ENCODE data around the gene SBNO1. TPM values are rescaled to one million over a fixed set of nuclear protein-coding genes. Genes with fewer than 3 reads are reported as not detected.

SBNO1 gene
- total and polyA plus RNA-seq, 2 donors (not counting 1 experiment from before 2014, with no cell fraction given), result 5.9 to 47.5 TPM

GRCh38 chr12:123336530-123336929 lies 28.1 kb downstream of the SBNO1 start:
- no peak overlapping the region for H3K27ac ChIP-seq (ENCODE audit: low read length in 2 of 2)
- H3K9me3 Mint-ChIP-seq (ENCODE audit: insufficient read depth), result no peaks in the 10 kb centered on the region
- H3K4me3 Mint-ChIP-seq, result no peak overlapping the region
- peak overlapping the region; percentile 5 for H3K27ac Mint-ChIP-seq
- no peak overlapping the region for H2AFZ ChIP-seq (ENCODE audit: insufficient read depth, low read depth, low read length, poor library complexity, severe bottlenecking)
- peaks cover 5% of the 10 kb centered on the region for H3K4me1 Mint-ChIP-seq
- H3K4me3 ChIP-seq (ENCODE audit: control extremely low read depth in 1 of 5, extremely low read depth in 1 of 5, insufficient read depth in 1 of 5, low read depth in 2 of 5, low read length in 4 of 5), result no peak overlapping the region
- H3K36me3 ChIP-seq (replicated peaks in 1 of 2; ENCODE audit: control extremely low read depth in 1 of 2, control insufficient read depth in 1 of 2, extremely low read depth in 1 of 2, insufficient read depth in 2 of 2, low read length in 1 of 2), result peaks cover 3 to 59% of the 10 kb centered on the region in 2 experiments
- CTCF ChIA-PET, result no interaction called here
- H4K20me1 ChIP-seq (ENCODE audit: control insufficient read depth, insufficient read depth, low read length, poor library complexity, severe bottlenecking), result peaks cover 25% of the 10 kb centered on the region
- no peaks in the 10 kb centered on the region for H3K27me3 Mint-ChIP-seq
- H3K27me3 ChIP-seq (replicated peaks in 1 of 4; ENCODE audit: control extremely low read depth in 1 of 4, control insufficient read depth in 3 of 4, insufficient read depth in 4 of 4, low read length in 3 of 4), result no peaks in the 10 kb centered on the region
- DNase-seq (no peak), ATAC-seq (ENCODE audit: low read depth) (no peak)
- TF ChIP-seq CTCF (IDR thresholded peaks at IDR 0.05), result no peak
- no peak overlapping the region for H3K4me2 ChIP-seq (replicated peaks; ENCODE audit: low read depth, low read length, poor library complexity, severe bottlenecking)
- WGBS (ENCODE audit: insufficient coverage), result 96% methylated on average over 8 of the region's 8 CpGs
- H3K9ac ChIP-seq (ENCODE audit: low read length), result no peak overlapping the region
- no peaks in the 10 kb centered on the region for H3K4me1 ChIP-seq (ENCODE audit: control insufficient read depth in 2 of 2, insufficient read depth in 2 of 2, low read length in 2 of 2)
- intact Hi-C loops (cut with micrococcal nuclease), result no loop called here
- H3K9me3 ChIP-seq (ENCODE audit: control extremely low read depth in 1 of 3, control insufficient read depth in 2 of 3, insufficient read depth in 1 of 3, low read length in 2 of 3), result no peaks in the 10 kb centered on the region
- POLR2A ChIA-PET, result no interaction called here
- H3K79me2 ChIP-seq (ENCODE audit: control insufficient read depth, insufficient read depth, low read length), result peaks cover 33% of the 10 kb centered on the region

GRCh38 chr12:123335490-123335889 lies 29.2 kb downstream of the SBNO1 start:
- Mint-ChIP-seq H3K27me3 (no peaks in the 10 kb centered on the region), H3K27ac (no peak overlapping the region), H3K4me3 (no peak overlapping the region), H3K4me1 (peaks cover 5% of the 10 kb centered on the region), H3K9me3 (ENCODE audit: insufficient read depth) (no peaks in the 10 kb centered on the region)
- H3K4me2 ChIP-seq (replicated peaks; ENCODE audit: low read depth, low read length, poor library complexity, severe bottlenecking), result no peak overlapping the region
- WGBS (ENCODE audit: insufficient coverage), result no CpG with 5 or more reads among the region's 3 CpGs
- H3K4me1 ChIP-seq (ENCODE audit: control insufficient read depth in 2 of 2, insufficient read depth in 2 of 2, low read length in 2 of 2), result no peaks in the 10 kb centered on the region
- H3K36me3 ChIP-seq (replicated peaks in 1 of 2; ENCODE audit: control extremely low read depth in 1 of 2, control insufficient read depth in 1 of 2, extremely low read depth in 1 of 2, insufficient read depth in 2 of 2, low read length in 1 of 2), result peaks cover 3 to 59% of the 10 kb centered on the region in 2 experiments
- ATAC-seq (ENCODE audit: low read depth) (no peak), DNase-seq (no peak)
- POLR2A ChIA-PET, result no interaction called here
- intact Hi-C loops (cut with micrococcal nuclease), result no loop called here
- TF ChIP-seq EZH2 (IDR thresholded peaks at IDR 0.05; ENCODE audit: borderline replicate concordance, insufficient read depth, low read depth, low read length, poor library complexity, severe bottlenecking) (no peak), CTCF (IDR thresholded peaks at IDR 0.05) (no peak)
- H3K27me3 ChIP-seq (replicated peaks in 1 of 4; ENCODE audit: control extremely low read depth in 1 of 4, control insufficient read depth in 3 of 4, insufficient read depth in 4 of 4, low read length in 3 of 4), result no peaks in the 10 kb centered on the region
- peaks cover 17% of the 10 kb centered on the region for H4K20me1 ChIP-seq (ENCODE audit: control insufficient read depth, insufficient read depth, low read length, poor library complexity, severe bottlenecking)
- peaks cover 28% of the 10 kb centered on the region for H3K79me2 ChIP-seq (ENCODE audit: control insufficient read depth, insufficient read depth, low read length)
- H3K27ac ChIP-seq (ENCODE audit: low read length in 2 of 2), result no peak overlapping the region
- H3K9me3 ChIP-seq (ENCODE audit: control extremely low read depth in 1 of 3, control insufficient read depth in 2 of 3, insufficient read depth in 1 of 3, low read length in 2 of 3), result no peaks in the 10 kb centered on the region
- H3K9ac ChIP-seq (ENCODE audit: low read length), result no peak overlapping the region
- H2AFZ ChIP-seq (ENCODE audit: insufficient read depth, low read depth, low read length, poor library complexity, severe bottlenecking), result no peak overlapping the region
- H3K4me3 ChIP-seq (ENCODE audit: control extremely low read depth in 1 of 5, extremely low read depth in 1 of 5, insufficient read depth in 1 of 5, low read depth in 2 of 5, low read length in 4 of 5), result no peak overlapping the region
- CTCF ChIA-PET, result no interaction called here
